PFSK-1 (cell line): ENCODE data around the gene IGFBP4.

Source experiments
- FOXP2 ChIP-seq: optimal IDR thresholded peaks from 2 replicates; pipeline ENCODE3; 2011; ENCODE audit warnings: borderline replicate concordance, control low read depth, inconsistent platforms; ENCODE audit not compliant: insufficient read depth; ENCODE audit errors: extremely low read length, extremely low read depth
- POLR2AphosphoS5 ChIP-seq: IDR thresholded peaks from 2 replicates; pipeline ENCODE4 v1.6.1; 2012; ENCODE audit warnings: low read depth, mild to moderate bottlenecking, control low read depth, low read length, moderate library complexity
- REST ChIP-seq, 2 experiments: IDR thresholded peaks; 2 replicates each; pipeline versions ENCODE4 v1.6.1 to v1.8.0; 2011 to 2012; ENCODE audit warnings: low read depth in 2 of 2, low read length in 2 of 2, control low read depth in 1 of 2, inconsistent platforms in 1 of 2, mild to moderate bottlenecking in 1 of 2, moderate library complexity in 1 of 2; ENCODE audit not compliant: insufficient read depth in 1 of 2
- SIN3A ChIP-seq: IDR thresholded peaks from 2 replicates; pipeline ENCODE4 v1.6.1; 2012; ENCODE audit warnings: mild to moderate bottlenecking, low read length, moderate library complexity, borderline replicate concordance; ENCODE audit not compliant: insufficient read depth
- TAF1 ChIP-seq: IDR thresholded peaks from 2 replicates; pipeline ENCODE4 v1.6.1; 2012; ENCODE audit warnings: low read length, control low read depth, borderline replicate concordance; ENCODE audit not compliant: insufficient read depth

GRCh38 chr17:40466298-40466971 is 23.2 kb downstream of the IGFBP4 start:
- TF ChIP-seq SIN3A (no peak), REST (IDR thresholded peaks at IDR 0.05; ENCODE audit: insufficient read depth in 1 of 2, low read depth in 2 of 2, low read length in 2 of 2) (no peak), POLR2AphosphoS5 (no peak), TAF1 (no peak), FOXP2 (no peak)
